IMR-90 (cell line): ENCODE results near the gene ZRANB3. TPM values are rescaled to one million over a fixed set of nuclear protein-coding genes. Genes with fewer than 3 reads are reported as not detected.

Experiments
- ATAC-seq: fragments of 200-7000 bp; cut with Tn5 transposase; 2 replicates; pipeline ENCODE4 v1.9.1; 2020; ENCODE audit warnings: low read depth, mild to moderate bottlenecking, moderate library complexity
- Bru-seq: library from RNA; stranded (reverse); fragments of 400-500 nt; gene quantifications from one replicate; lab custom pipeline; 2021; lab: Mats Ljungman, UMichigan
- BruChase-seq, 2 experiments: library from RNA; stranded (reverse); fragments of 400-500 nt; gene quantifications; one replicate each; lab custom pipeline; 2021; lab: Mats Ljungman, UMichigan
- BruUV-seq: library from RNA; stranded (reverse); fragments of 400-500 nt; replicated peaks from 2 replicates; lab custom pipeline; 2021; lab: Mats Ljungman, UMichigan
- CTCF ChIA-PET: fragments of 300-600 bp; formaldehyde crosslinking; extraction: SDS; loops from one replicate; lab custom pipeline; 2021; ENCODE audit warnings: antibody characterized with exemption; lab: Yijun Ruan, JAX
- POLR2A ChIA-PET: fragments of 300-600 bp; sonication (Branson Sonifier 250); formaldehyde crosslinking; loops from one replicate; lab custom pipeline; 2022; ENCODE audit warnings: antibody characterized with exemption; ENCODE audit not compliant: unreplicated experiment; lab: Charles Lee
- DNase-seq: peaks from one replicate; pipeline ENCODE4 v3.0.0; 2013
- H2AFZ ChIP-seq: replicated peaks from 2 replicates; pipeline ENCODE3; 2013; ENCODE audit warnings: low read length, mild to moderate bottlenecking; ENCODE audit not compliant: poor library complexity
- H2AK5ac ChIP-seq: 2 replicates; pipeline ENCODE4 v1.6.1; 2013; ENCODE audit warnings: low read depth, low read length, inconsistent platforms
- H2AK9ac ChIP-seq: replicated peaks from 2 replicates; pipeline ENCODE3; 2013; ENCODE audit warnings: mild to moderate bottlenecking, low read depth, low read length, moderate library complexity; ENCODE audit not compliant: poor library complexity
- H2BK120ac ChIP-seq: 2 replicates; pipeline ENCODE4 v1.6.1; 2013; ENCODE audit warnings: low read depth, low read length, inconsistent platforms
- H2BK15ac ChIP-seq: 3 replicates; pipeline ENCODE4 v1.6.1; 2013; ENCODE audit warnings: low read depth, low read length, inconsistent platforms
- H2BK20ac ChIP-seq: 2 replicates; pipeline ENCODE4 v1.6.1; 2013; ENCODE audit warnings: low read depth, mild to moderate bottlenecking, inconsistent platforms, low read length, moderate library complexity
- H2BK5ac ChIP-seq: 2 replicates; pipeline ENCODE4 v1.6.1; 2013; ENCODE audit warnings: mild to moderate bottlenecking, low read depth, low read length, inconsistent platforms; ENCODE audit not compliant: poor library complexity, severe bottlenecking
- H3K14ac ChIP-seq: replicated peaks from 2 replicates; pipeline ENCODE4 v1.6.1; 2013; ENCODE audit warnings: low read depth, low read length, inconsistent platforms
- H3K18ac ChIP-seq: 2 replicates; pipeline ENCODE4 v1.6.1; 2013; ENCODE audit warnings: low read depth, low read length, control low read depth
- H3K23ac ChIP-seq: 2 replicates; pipeline ENCODE4 v1.6.1; 2013; ENCODE audit warnings: low read depth, low read length, inconsistent platforms
- H3K27ac ChIP-seq: 2 replicates; pipeline ENCODE4 v1.5.1; 2013; ENCODE audit warnings: mild to moderate bottlenecking, control low read depth, low read length; ENCODE audit not compliant: insufficient read depth
- H3K27me3 ChIP-seq: 2 replicates; pipeline ENCODE4 v1.6.1; 2013; ENCODE audit warnings: low read length; ENCODE audit not compliant: control insufficient read depth, insufficient read depth
- H3K36me3 ChIP-seq: 2 replicates; pipeline ENCODE4 v1.6.1; 2013; ENCODE audit warnings: low read length, mixed read lengths; ENCODE audit not compliant: control insufficient read depth, insufficient read depth
- H3K4ac ChIP-seq: 2 replicates; pipeline ENCODE4 v1.6.1; 2013; ENCODE audit warnings: low read depth, low read length, inconsistent platforms
- H3K4me1 ChIP-seq: 2 replicates; pipeline ENCODE4 v1.6.1; 2013; ENCODE audit warnings: low read length, mixed read lengths; ENCODE audit not compliant: control insufficient read depth, insufficient read depth
- H3K4me2 ChIP-seq: 2 replicates; pipeline ENCODE4 v1.6.1; 2013; ENCODE audit warnings: low read depth, mild to moderate bottlenecking, control low read depth, low read length, moderate library complexity
- H3K4me3 ChIP-seq: 2 replicates; pipeline ENCODE4 v1.5.1; 2013; ENCODE audit warnings: low read depth, mild to moderate bottlenecking, control low read depth, low read length, moderate library complexity; ENCODE audit not compliant: insufficient read depth
- H3K56ac ChIP-seq: 2 replicates; pipeline ENCODE4 v1.6.1; 2013; ENCODE audit warnings: low read length, inconsistent platforms; ENCODE audit not compliant: insufficient read depth; ENCODE audit errors: extremely low read depth
- H3K79me1 ChIP-seq, 2 experiments: 2 replicates each; pipeline ENCODE4 v1.6.1; 2013; ENCODE audit warnings: low read length in 2 of 2, inconsistent platforms in 1 of 2, low read depth in 1 of 2
- H3K9ac ChIP-seq: 2 replicates; pipeline ENCODE4 v1.6.1; 2013; ENCODE audit warnings: low read depth, low read length, control low read depth
- H3K9me1 ChIP-seq: 2 replicates; pipeline ENCODE4 v1.6.1; 2013; ENCODE audit warnings: low read length, inconsistent platforms; ENCODE audit not compliant: insufficient read depth
- H3K9me3 ChIP-seq: 2 replicates; pipeline ENCODE4 v1.6.1; 2013; ENCODE audit warnings: low read length; ENCODE audit not compliant: control insufficient read depth, insufficient read depth
- H4K20me1 ChIP-seq: 2 replicates; pipeline ENCODE4 v1.6.1; 2013; ENCODE audit warnings: low read length, inconsistent platforms; ENCODE audit not compliant: insufficient read depth
- H4K5ac ChIP-seq: 2 replicates; pipeline ENCODE4 v1.6.1; 2013; ENCODE audit warnings: mild to moderate bottlenecking, low read depth, low read length, control low read depth
- H4K8ac ChIP-seq, 2 experiments: 2 replicates each; pipeline ENCODE4 v1.6.1; 2013; ENCODE audit warnings: low read depth in 2 of 2, low read length in 2 of 2, control low read depth in 1 of 2, inconsistent platforms in 1 of 2
- H4K91ac ChIP-seq: 2 replicates; pipeline ENCODE4 v1.6.1; 2013; ENCODE audit warnings: low read depth, low read length, inconsistent platforms; ENCODE audit not compliant: insufficient read depth
- BHLHE40 ChIP-seq: fragments of 150-350 bp; IDR thresholded peaks from 2 replicates; pipeline ENCODE4 v1.6.1; 2016; ENCODE audit warnings: mild to moderate bottlenecking, low read depth, low read length
- CTCF ChIP-seq: conservative IDR thresholded peaks from 2 replicates; pipeline ENCODE4 v1.5.1; 2012; ENCODE audit warnings: mild to moderate bottlenecking, low read depth, low read length, improper control_type of control experiment
- ELK1 ChIP-seq: fragments of 150-350 bp; IDR thresholded peaks from 2 replicates; pipeline ENCODE4 v1.6.1; 2016; ENCODE audit warnings: low read depth, mild to moderate bottlenecking, low read length, moderate library complexity, borderline replicate concordance
- FOS ChIP-seq: fragments of 150-350 bp; IDR thresholded peaks from 2 replicates; pipeline ENCODE4 v1.6.1; 2016; ENCODE audit warnings: low read depth, low read length
- MAFK ChIP-seq: IDR thresholded peaks from 2 replicates; pipeline ENCODE4 v1.6.1; 2012; ENCODE audit warnings: low read depth, low read length, improper control_type of control experiment
- MAZ ChIP-seq: IDR thresholded peaks from 2 replicates; pipeline ENCODE4 v1.6.1; 2012; ENCODE audit warnings: low read depth, mild to moderate bottlenecking, low read length, improper control_type of control experiment, moderate library complexity, borderline replicate concordance
- MXI1 ChIP-seq: IDR thresholded peaks from 2 replicates; pipeline ENCODE4 v1.6.1; 2012; ENCODE audit warnings: low read depth, mild to moderate bottlenecking, low read length, moderate library complexity, borderline replicate concordance
- POLR2A ChIP-seq: IDR thresholded peaks from 2 replicates; pipeline ENCODE4 v1.6.1; 2012; ENCODE audit warnings: mild to moderate bottlenecking, low read depth, low read length
- RAD21 ChIP-seq: IDR thresholded peaks from 2 replicates; pipeline ENCODE4 v1.6.1; 2012; ENCODE audit warnings: low read length, improper control_type of control experiment
- RCOR1 ChIP-seq: IDR thresholded peaks from 2 replicates; pipeline ENCODE4 v1.6.1; 2012; ENCODE audit warnings: mild to moderate bottlenecking, low read length, improper control_type of control experiment; ENCODE audit not compliant: insufficient replicate concordance
- RFX5 ChIP-seq: IDR thresholded peaks from 2 replicates; pipeline ENCODE4 v1.8.0; 2012; ENCODE audit warnings: low read depth, mild to moderate bottlenecking, low read length, moderate library complexity
- SMC3 ChIP-seq: fragments of 150-350 bp; IDR thresholded peaks from 2 replicates; pipeline ENCODE4 v1.6.1; 2016; ENCODE audit warnings: low read depth, mild to moderate bottlenecking, antibody characterized with exemption, low read length, moderate library complexity
- WGBS, 2 experiments: methylation state at CpG; one replicate each; pipeline versions ENCODE4 v1.1.5 to v1.1.7; 2013; ENCODE audit warnings: missing lambda C conversion rate in 2 of 2; ENCODE audit not compliant: insufficient read length in 1 of 2; ENCODE audit errors: extremely low coverage in 2 of 2; 5-methylcytosine and 5-hydroxymethylcytosine counted together
- dilution Hi-C: fragments of 300-500 bp; cut with HindIII; formaldehyde crosslinking; loops from one replicate; pipeline ENCODE4 v1.14.3; 2018; ENCODE audit warnings: low sequenced_read_pairs; ENCODE audit not compliant: unreplicated experiment
- in situ Hi-C: fragments of 300-500 bp; cut with MboI; formaldehyde crosslinking; loops from 3 replicates; pipeline ENCODE4 v1.14.3; 2019; ENCODE audit warnings: low sequenced_read_pairs, inconsistent platforms, mixed read lengths
- intact Hi-C: fragments of 100-400 bp; cut with micrococcal nuclease; formaldehyde crosslinking; loops from 2 replicates; pipeline ENCODE4 v1.10.0; 2022
- long read RNA-seq: library from polyadenylated mRNA; unstranded; transcript quantifications from one replicate; pipeline ENCODE4 v2.0.0, GENCODE V29; 2021; ENCODE audit not compliant: unreplicated experiment
- polyA plus RNA-seq, 3 experiments: library from polyadenylated mRNA; depleted of rRNA; stranded (reverse); fragments of >200 nt; gene quantifications; 2 replicates each; pipeline ENCODE4 v1.2.3, GENCODE V29; 2012; ENCODE audit warnings: low replicate concordance in 1 of 3
- total RNA-seq: library from RNA; depleted of rRNA; stranded (reverse); fragments of >200 nt; gene quantifications from 2 replicates; pipeline ENCODE4 v1.2.3, GENCODE V29; 2012; rRNA removed

Gene ZRANB3
- total RNA-seq = 8.1 and 9.3 TPM in 2 replicates
- 2.5 and 3.4 TPM in 2 replicates for polyA plus RNA-seq (2012; rRNA removed)
- 0.70 and 0.93 TPM in 2 replicates for polyA plus RNA-seq (2012; cell fraction: cytosol; rRNA removed)
- polyA plus RNA-seq (2012; cell fraction: nucleus; rRNA removed; ENCODE audit: low replicate concordance) = 0.28 and 1.8 TPM in 2 replicates
- Bru-seq, nascent RNA = percentile 52 among the genes with signal in this experiment
- BruChase-seq, experiment 1, labeled RNA remaining after a 6-hour chase = percentile 55 among the genes with signal in this experiment
- BruChase-seq, experiment 2, labeled RNA remaining after a 2-hour chase = percentile 54 among the genes with signal in this experiment
- long read RNA-seq, partial matches to known transcripts = 0 of 3 reads
- long read RNA-seq, other reads (novel, unspliced or antisense) = 3 of 3 reads

- Histone ChIP-seq H2BK15ac (no peak within 1 kb of the TSS), H2AK9ac (peak within 1 kb of the TSS; percentile 70), H4K5ac (peak within 1 kb of the TSS; percentile 10), H3K9ac (peak within 1 kb of the TSS; percentile 58), H3K4me2 (peak within 1 kb of the TSS; percentile 92), H3K14ac (peak within 1 kb of the TSS; percentile 37), H2BK5ac (peak within 1 kb of the TSS; percentile 38), H2BK120ac (peak within 1 kb of the TSS; percentile 36; the same call in 1 of the 2 replicates), H3K79me1 (peaks cover 9 to 20% of the 10 kb centered on the region in 2 experiments; a peak in 2 of 4 replicates), H2AFZ (peak within 1 kb of the TSS; percentile 91), H4K20me1 (no peaks in the 10 kb centered on the region), H3K36me3 (no peaks in the 10 kb centered on the region), H4K8ac (peak within 1 kb of the TSS; percentile 18 to 78), H4K91ac (peak within 1 kb of the TSS; percentile 41), H2BK20ac (no peak within 1 kb of the TSS; the same call in 1 of the 2 replicates), H3K9me3 (no peaks in the 10 kb centered on the region), H3K27me3 (no peaks in the 10 kb centered on the region), H3K9me1 (no peaks in the 10 kb centered on the region), H2AK5ac (no peak within 1 kb of the TSS; the same call in 1 of the 2 replicates), H3K18ac (peak within 1 kb of the TSS; percentile 10; the same call in 1 of the 2 replicates), H3K4me1 (no peaks in the 10 kb centered on the region), H3K56ac (peak within 1 kb of the TSS; percentile 84), H3K4ac (peak within 1 kb of the TSS; percentile 26), H3K27ac (peak within 1 kb of the TSS; percentile 68), H3K23ac (peak within 1 kb of the TSS; percentile 40), H3K4me3 (peak within 1 kb of the TSS; percentile 67)
- in situ Hi-C loops (no loop called here), intact Hi-C loops (loop anchor here (5.0 kb wide), 1 partner anchor 182 kb away; no protein-coding TSS in a partner anchor), dilution Hi-C loops (no loop called here)
- peak; percentile 81 for ATAC-seq
- 2% methylated on average over 17 of the region's 46 CpGs; no CpG with 5 or more reads in 1 of the 2 experiments for WGBS, 2 experiments
- peak; percentile 98 for DNase-seq
- ChIA-PET POLR2A (no interaction called here), CTCF (interaction anchor here (1.2 kb wide), 1 partner anchor 55 kb away, joined by 4 read pairs; no protein-coding TSS in a partner anchor)
- no TSS peak for BruUV-seq
- no peak for TF ChIP-seq ELK1
- TF ChIP-seq CTCF = no peak
- TF ChIP-seq RAD21 = no peak
- no peak for TF ChIP-seq FOS
- no peak for TF ChIP-seq MAFK
- TF ChIP-seq MXI1 = peak; percentile 56; the same call in 1 of the 2 replicates
- no peak for TF ChIP-seq RFX5
- TF ChIP-seq RCOR1 = no peak
- TF ChIP-seq BHLHE40 = no peak
- TF ChIP-seq SMC3 = no peak
- TF ChIP-seq POLR2A = peak; percentile 59; the same call in 1 of the 2 replicates
- peak; percentile 83 for TF ChIP-seq MAZ
These were observed at the start of gene ZRANB3 for GRCh38 chr2:135530313-135531230. TSS of gene ZRANB3 (minus strand) at chr2:135531218.
